Trophoblast cell (in vitro differentiated cells and primary cell): ENCODE results near the gene RAB20.

Experiments used
- DNase-seq, 2 donors: peaks; one replicate each; pipeline ENCODE4 v3.0.0-alpha.2; 2016
- H2AFZ ChIP-seq: 2 replicates; pipeline ENCODE4 v1.6.1; 2013; ENCODE audit warnings: low read length, moderate library complexity, mild to moderate bottlenecking; ENCODE audit not compliant: insufficient read depth, poor library complexity
- H2AK5ac ChIP-seq: 2 replicates; pipeline ENCODE4 v1.6.1; 2013; ENCODE audit warnings: mild to moderate bottlenecking, low read length
- H2BK120ac ChIP-seq: 2 replicates; pipeline ENCODE4 v1.6.1; 2013; ENCODE audit warnings: low read length, mild to moderate bottlenecking, moderate library complexity; ENCODE audit not compliant: insufficient read depth, poor library complexity
- H2BK12ac ChIP-seq: 2 replicates; pipeline ENCODE4 v1.6.1; 2013; ENCODE audit warnings: mild to moderate bottlenecking, low read length, moderate library complexity
- H2BK5ac ChIP-seq: 2 replicates; pipeline ENCODE4 v1.6.1; 2013; ENCODE audit warnings: low read length, low read depth, moderate library complexity, mild to moderate bottlenecking; ENCODE audit not compliant: poor library complexity
- H3K14ac ChIP-seq: 2 replicates; pipeline ENCODE4 v1.6.1; 2013; ENCODE audit warnings: mild to moderate bottlenecking, low read length
- H3K18ac ChIP-seq: 2 replicates; pipeline ENCODE4 v1.6.1; 2013; ENCODE audit warnings: mild to moderate bottlenecking, low read length
- H3K23ac ChIP-seq: 2 replicates; pipeline ENCODE4 v1.6.1; 2013; ENCODE audit warnings: low read length
- H3K27ac ChIP-seq: 2 replicates; pipeline ENCODE4 v1.5.1; 2013; ENCODE audit warnings: low read depth, mild to moderate bottlenecking, inconsistent platforms, low read length, moderate library complexity
- H3K27me3 ChIP-seq: 2 replicates; pipeline ENCODE4 v1.6.1; 2013; ENCODE audit warnings: inconsistent platforms, mild to moderate bottlenecking, low read length, moderate library complexity; ENCODE audit not compliant: insufficient read depth
- H3K36me3 ChIP-seq, 2 experiments: 1 replicate in 1 of 2; 2 replicates in 1 of 2; pipeline ENCODE4 v1.6.1; 2013; ENCODE audit warnings: low read length in 2 of 2, mild to moderate bottlenecking in 2 of 2, moderate library complexity in 1 of 2; ENCODE audit not compliant: insufficient read depth in 2 of 2, control insufficient read depth in 1 of 2
- H3K4ac ChIP-seq: 2 replicates; pipeline ENCODE4 v1.6.1; 2013; ENCODE audit warnings: low read depth, mild to moderate bottlenecking, low read length, moderate library complexity
- H3K4me1 ChIP-seq, 2 experiments: 1 replicate in 1 of 2; 2 replicates in 1 of 2; pipeline ENCODE4 v1.6.1; 2013; ENCODE audit warnings: low read length in 2 of 2, mild to moderate bottlenecking in 2 of 2, moderate library complexity in 1 of 2; ENCODE audit not compliant: insufficient read depth in 2 of 2, control insufficient read depth in 1 of 2
- H3K4me2 ChIP-seq: 2 replicates; pipeline ENCODE4 v1.6.1; 2013; ENCODE audit warnings: inconsistent platforms, mild to moderate bottlenecking, low read length, moderate library complexity
- H3K4me3 ChIP-seq: 2 replicates; pipeline ENCODE4 v1.5.1; 2013; ENCODE audit warnings: mild to moderate bottlenecking, low read depth, low read length, inconsistent platforms
- H3K79me1 ChIP-seq: one replicate; pipeline ENCODE4 v1.6.1; 2013; ENCODE audit warnings: low read length
- H3K79me2 ChIP-seq: 2 replicates; pipeline ENCODE4 v1.6.1; 2013; ENCODE audit warnings: low read length, mild to moderate bottlenecking; ENCODE audit not compliant: control insufficient read depth, insufficient read depth, poor library complexity
- H3K9ac ChIP-seq: 2 replicates; pipeline ENCODE4 v1.6.1; 2013; ENCODE audit warnings: mild to moderate bottlenecking, low read length
- H3K9me3 ChIP-seq: 2 replicates; pipeline ENCODE4 v1.6.1; 2013; ENCODE audit warnings: low read depth, mild to moderate bottlenecking, control low read depth, inconsistent platforms, low read length; ENCODE audit not compliant: insufficient read depth
- H4K12ac ChIP-seq: 2 replicates; pipeline ENCODE4 v1.6.1; 2013; ENCODE audit warnings: low read depth, mild to moderate bottlenecking, low read length, moderate library complexity
- H4K8ac ChIP-seq: 2 replicates; pipeline ENCODE4 v1.6.1; 2013; ENCODE audit warnings: low read depth, mild to moderate bottlenecking, low read length, moderate library complexity
- H4K91ac ChIP-seq: one replicate; pipeline ENCODE4 v1.6.1; 2013; ENCODE audit warnings: low read depth, mild to moderate bottlenecking, low read length, moderate library complexity
- WGBS: extraction: QIAGEN DNeasy Blood & Tissue Kit; methylation state at CpG from one replicate; pipeline ENCODE4 v1.1.7; 2013; ENCODE audit warnings: missing lambda C conversion rate; ENCODE audit not compliant: insufficient read length, insufficient coverage; ENCODE audit errors: extremely low coverage; 5-methylcytosine and 5-hydroxymethylcytosine counted together

RAB20 gene

DNA sequence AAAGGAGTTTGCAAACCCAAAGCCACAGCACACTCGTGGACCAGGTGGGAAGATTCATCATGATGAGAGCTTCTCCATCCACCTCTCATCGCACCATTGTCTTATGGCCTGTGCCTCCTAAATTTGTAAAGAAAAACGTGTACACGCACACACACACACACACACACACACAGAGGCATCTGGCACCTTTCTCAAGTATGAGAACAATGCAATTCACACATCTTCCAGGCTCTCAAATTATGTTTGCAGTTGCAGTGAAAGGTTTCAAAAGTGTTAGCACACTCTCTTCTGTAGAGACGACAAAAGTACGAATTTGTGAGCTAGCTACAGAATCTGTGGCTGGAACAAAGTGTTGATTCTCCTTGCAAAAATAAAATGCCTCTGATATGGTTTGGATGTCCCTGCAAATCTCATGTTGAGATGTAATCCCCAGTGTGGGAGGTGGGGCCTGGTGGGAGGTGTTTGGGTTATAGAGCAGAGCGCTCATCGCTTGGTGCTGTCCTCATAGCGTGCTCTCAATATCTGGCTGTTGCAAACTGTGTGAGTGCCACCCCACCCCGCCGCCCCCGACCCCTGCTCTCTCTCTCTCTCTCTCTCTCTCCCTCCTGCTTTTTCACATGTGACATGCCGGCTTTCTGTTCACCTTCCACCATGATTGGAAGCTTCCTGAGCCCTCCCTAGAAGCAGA lies 21.8 kb upstream of the RAB20 start:
- H3K79me1 ChIP-seq: no peaks in the 10 kb centered on the region
- no peak overlapping the region for H3K4ac ChIP-seq
- no peak overlapping the region for H2BK5ac ChIP-seq
- no peak overlapping the region for H2BK120ac ChIP-seq
- no peak overlapping the region for H3K4me2 ChIP-seq
- no peak overlapping the region for H3K27ac ChIP-seq
- no peak overlapping the region for H2AK5ac ChIP-seq
- peak in 1 of 2 donors; percentile 56 for DNase-seq
- peaks cover 2% of the 10 kb centered on the region for H3K9me3 ChIP-seq
- H3K18ac ChIP-seq: no peak overlapping the region
- no CpG with 5 or more reads among the region's 13 CpGs for WGBS
- no peak overlapping the region for H3K9ac ChIP-seq
- H3K4me3 ChIP-seq: no peak overlapping the region
- H3K36me3 ChIP-seq: no peaks in the 10 kb centered on the region
- no peak overlapping the region for H4K8ac ChIP-seq
- no peaks in the 10 kb centered on the region for H3K79me2 ChIP-seq
- H3K23ac ChIP-seq: no peak overlapping the region
- H4K91ac ChIP-seq: no peak overlapping the region
- H3K27me3 ChIP-seq: no peaks in the 10 kb centered on the region
- H4K12ac ChIP-seq: no peak overlapping the region
- no peak overlapping the region for H2AFZ ChIP-seq
- no peak overlapping the region for H2BK12ac ChIP-seq
- no peak overlapping the region for H3K14ac ChIP-seq
- no peaks in the 10 kb centered on the region for H3K4me1 ChIP-seq

DNA sequence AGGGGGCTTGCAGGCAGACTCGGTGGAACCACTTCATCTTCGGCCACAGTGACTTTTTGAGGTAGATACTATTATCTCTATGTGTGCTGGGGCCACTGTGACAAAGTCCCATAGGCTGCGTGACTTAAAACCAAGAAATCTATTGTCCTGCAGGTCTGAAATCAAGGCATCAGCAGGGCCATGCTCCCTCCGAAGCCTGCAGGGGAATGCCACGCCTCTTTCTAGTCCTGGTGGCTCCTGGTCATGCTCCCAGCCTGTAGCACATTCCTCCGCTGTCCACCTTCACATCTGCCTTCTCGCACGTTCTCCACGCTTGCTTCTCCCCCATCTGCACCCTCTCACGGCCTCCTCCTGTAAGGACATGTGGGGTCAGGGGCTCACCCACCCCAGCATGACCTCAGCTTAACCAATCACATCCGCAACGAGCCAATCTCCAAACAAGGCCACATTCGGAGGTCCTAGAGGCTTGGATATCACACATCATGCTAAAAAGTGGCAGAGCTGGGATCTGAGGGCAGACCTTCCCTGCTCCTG lies 21.0 kb upstream of the RAB20 start:
- no peak overlapping the region for H4K12ac ChIP-seq
- peak; percentile 60 to 75 for DNase-seq
- H3K18ac ChIP-seq: no peak overlapping the region
- no peak overlapping the region for H4K8ac ChIP-seq
- H3K27ac ChIP-seq: no peak overlapping the region
- no peak overlapping the region for H3K23ac ChIP-seq
- H3K79me2 ChIP-seq: no peaks in the 10 kb centered on the region
- no peak overlapping the region for H2BK120ac ChIP-seq
- H3K4me3 ChIP-seq: no peak overlapping the region
- H2AFZ ChIP-seq: no peak overlapping the region
- H3K9ac ChIP-seq: no peak overlapping the region
- H3K4me1 ChIP-seq: no peaks in the 10 kb centered on the region
- H3K14ac ChIP-seq: no peak overlapping the region
- no peak overlapping the region for H2BK5ac ChIP-seq
- no peak overlapping the region for H2AK5ac ChIP-seq
- H2BK12ac ChIP-seq: no peak overlapping the region
- no peaks in the 10 kb centered on the region for H3K36me3 ChIP-seq
- H3K4me2 ChIP-seq: no peak overlapping the region
- no peaks in the 10 kb centered on the region for H3K79me1 ChIP-seq
- no peaks in the 10 kb centered on the region for H3K27me3 ChIP-seq
- WGBS: no CpG with 5 or more reads among the region's 13 CpGs
- peaks cover 2% of the 10 kb centered on the region for H3K9me3 ChIP-seq
- no peak overlapping the region for H4K91ac ChIP-seq
- no peak overlapping the region for H3K4ac ChIP-seq

DNA sequence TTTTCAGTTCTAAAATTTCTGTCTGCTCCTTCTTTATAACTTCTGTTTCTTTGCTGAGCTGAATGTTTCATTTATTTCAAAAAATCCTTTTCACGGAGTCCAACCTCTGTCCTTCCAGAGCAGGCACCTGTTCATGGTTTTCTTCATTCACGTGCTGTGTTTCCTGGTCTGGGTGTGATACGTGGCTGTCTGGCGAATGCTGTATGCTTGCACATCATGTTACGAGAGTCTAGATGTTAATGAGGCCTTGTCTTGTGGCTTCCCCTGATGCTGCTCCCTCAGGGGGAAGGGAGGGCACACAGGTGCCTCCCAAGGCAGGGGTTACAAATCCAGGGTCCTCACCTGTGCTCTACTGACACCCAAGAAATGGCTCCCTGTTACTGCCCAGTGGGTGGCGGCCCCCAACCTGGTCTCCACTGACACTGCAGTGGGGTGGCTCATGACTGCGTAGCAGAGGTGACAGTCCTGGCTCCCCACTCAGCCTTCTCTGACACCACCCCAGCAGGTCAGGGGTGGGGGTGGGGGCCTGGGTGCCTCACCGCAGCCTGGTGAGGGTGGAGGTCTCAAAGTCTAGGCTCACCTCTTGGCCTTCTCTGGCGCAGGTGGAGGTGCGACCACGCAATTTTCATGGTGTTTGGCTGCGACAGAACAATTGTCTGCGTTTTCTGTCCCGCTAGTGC lies 20.1 kb upstream of the RAB20 start:
- no peak overlapping the region for H3K4me3 ChIP-seq
- WGBS: no CpG with 5 or more reads among the region's 14 CpGs
- H3K4me2 ChIP-seq: no peak overlapping the region
- no peak overlapping the region for H2AFZ ChIP-seq
- no peak overlapping the region for H3K18ac ChIP-seq
- no peak for DNase-seq
- no peaks in the 10 kb centered on the region for H3K4me1 ChIP-seq
- no peak overlapping the region for H4K8ac ChIP-seq
- H2BK12ac ChIP-seq: no peak overlapping the region
- no peak overlapping the region for H2AK5ac ChIP-seq
- H3K27ac ChIP-seq: no peak overlapping the region
- H3K4ac ChIP-seq: no peak overlapping the region
- H4K12ac ChIP-seq: no peak overlapping the region
- H4K91ac ChIP-seq: no peak overlapping the region
- no peak overlapping the region for H3K23ac ChIP-seq
- H3K14ac ChIP-seq: no peak overlapping the region
- H3K79me2 ChIP-seq: no peaks in the 10 kb centered on the region
- no peak overlapping the region for H2BK120ac ChIP-seq
- no peaks in the 10 kb centered on the region for H3K27me3 ChIP-seq
- H3K36me3 ChIP-seq: no peaks in the 10 kb centered on the region
- H3K79me1 ChIP-seq: no peaks in the 10 kb centered on the region
- H3K9ac ChIP-seq: no peak overlapping the region
- no peak overlapping the region for H2BK5ac ChIP-seq
- H3K9me3 ChIP-seq: peaks cover 2% of the 10 kb centered on the region

DNA sequence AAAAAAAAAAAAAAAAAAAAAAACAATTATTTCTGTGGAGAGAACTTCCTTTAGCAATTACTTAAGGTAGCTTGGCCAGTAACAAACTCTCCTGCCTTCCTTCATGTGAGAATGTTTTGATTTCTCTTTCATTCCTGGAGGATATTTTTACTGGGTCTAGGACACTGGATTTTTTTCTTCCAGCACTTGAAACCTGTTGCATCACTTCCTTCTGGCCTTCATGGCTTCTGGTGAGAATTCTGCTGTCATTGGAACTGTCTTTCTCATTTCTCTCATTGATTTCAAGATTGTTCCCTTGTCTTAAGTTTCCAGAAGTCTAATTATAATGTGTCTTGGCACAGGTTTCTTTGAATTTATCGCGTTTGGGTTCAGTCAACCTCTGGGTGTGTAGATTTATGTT lies 19.3 kb upstream of the RAB20 start:
- Histone ChIP-seq H3K79me2 (no peaks in the 10 kb centered on the region), H2BK5ac (no peak overlapping the region), H3K27ac (no peak overlapping the region), H3K27me3 (no peaks in the 10 kb centered on the region), H2AK5ac (no peak overlapping the region), H3K9ac (no peak overlapping the region), H3K14ac (no peak overlapping the region), H3K23ac (no peak overlapping the region), H3K4ac (no peak overlapping the region), H2BK120ac (no peak overlapping the region), H4K8ac (no peak overlapping the region), H3K18ac (no peak overlapping the region), H2BK12ac (no peak overlapping the region), H3K79me1 (no peaks in the 10 kb centered on the region), H2AFZ (no peak overlapping the region), H3K9me3 (peaks cover 2% of the 10 kb centered on the region), H4K91ac (no peak overlapping the region), H3K36me3 (no peaks in the 10 kb centered on the region), H4K12ac (no peak overlapping the region), H3K4me1 (no peaks in the 10 kb centered on the region), H3K4me2 (no peak overlapping the region), H3K4me3 (no peak overlapping the region)
- no peak for DNase-seq
- no CpG with 5 or more reads among the region's 2 CpGs for WGBS
